GM08714 (cell line): Measurements from ENCODE around the gene GPR157.

ENCODE experiments used
- H3K4me3 ChIP-seq: fragments of 200-500 bp; sonication (Bioruptor generic); 2 replicates; pipeline ENCODE4 v1.5.1; 2014; ENCODE audit warnings: mild to moderate bottlenecking, low read length, inconsistent platforms
- ZNF274 ChIP-seq: IDR thresholded peaks from 2 replicates; pipeline ENCODE4 v1.6.1; 2012; ENCODE audit warnings: mild to moderate bottlenecking, low read depth, low read length

GPR157 gene

GRCh38 chr1:9115351-9116205 lies 13.3 kb downstream of the GPR157 start:
- no peak for TF ChIP-seq ZNF274
- no peak overlapping the region for H3K4me3 ChIP-seq

- no peak for TF ChIP-seq ZNF274
- H3K4me3 ChIP-seq: no peak overlapping the region
Measured at GRCh38 chr1:9112961-9113880, 15.7 kb downstream of the GPR157 start.

GRCh38 chr1:9111957-9112356 lies 16.9 kb downstream of the GPR157 start:
- no peak overlapping the region for H3K4me3 ChIP-seq
- TF ChIP-seq ZNF274: no peak

GRCh38 chr1:9111357-9111691 lies 17.6 kb downstream of the GPR157 start:
- TF ChIP-seq ZNF274: no peak

GRCh38 chr1:9110669-9111356 lies 18.1 kb downstream of the GPR157 start:
- no peak overlapping the region for H3K4me3 ChIP-seq

More at GRCh38 chr1:9111357-9111691, 17.6 kb downstream of the GPR157 start:
- H3K4me3 ChIP-seq: no peak overlapping the region

GRCh38 chr1:9108056-9108665 lies 20.7 kb downstream of the GPR157 start:
- no peak overlapping the region for H3K4me3 ChIP-seq
- no peak for TF ChIP-seq ZNF274

More at GRCh38 chr1:9110669-9111356, 18.1 kb downstream of the GPR157 start:
- TF ChIP-seq ZNF274: no peak

GRCh38 chr1:9107136-9107535 lies 21.8 kb downstream of the GPR157 start:
- no peak overlapping the region for H3K4me3 ChIP-seq
- no peak for TF ChIP-seq ZNF274

- TF ChIP-seq ZNF274: no peak
Measured at GRCh38 chr1:9106286-9106685, 22.6 kb downstream of the GPR157 start.

GRCh38 chr1:9105336-9105867 lies 23.5 kb downstream of the GPR157 start:
- H3K4me3 ChIP-seq: no peak overlapping the region
- no peak for TF ChIP-seq ZNF274

More at GRCh38 chr1:9106286-9106685, 22.6 kb downstream of the GPR157 start:
- no peak overlapping the region for H3K4me3 ChIP-seq

- TF ChIP-seq ZNF274: no peak
- no peak overlapping the region for H3K4me3 ChIP-seq
Measured at GRCh38 chr1:9101510-9102146, 27.3 kb downstream of the GPR157 start.

- no peak overlapping the region for H3K4me3 ChIP-seq
- TF ChIP-seq ZNF274: no peak
Measured at GRCh38 chr1:9100471-9101043, 28.3 kb downstream of the GPR157 start.

- H3K4me3 ChIP-seq: no peak overlapping the region
- TF ChIP-seq ZNF274: no peak
Measured at GRCh38 chr1:9099555-9099954, 29.3 kb downstream of the GPR157 start.
